ENCODE measurements around the gene DAZAP2.
A peak's percentile ranks its signal among the peaks of the same experiment; 100 is the strongest.
"Not testable (repeated sequence)": the region's sequence is repeated elsewhere in the genome, so short reads cannot be mapped to it uniquely, and the experiment has no call there.

The DAZAP2 gene

DNA sequence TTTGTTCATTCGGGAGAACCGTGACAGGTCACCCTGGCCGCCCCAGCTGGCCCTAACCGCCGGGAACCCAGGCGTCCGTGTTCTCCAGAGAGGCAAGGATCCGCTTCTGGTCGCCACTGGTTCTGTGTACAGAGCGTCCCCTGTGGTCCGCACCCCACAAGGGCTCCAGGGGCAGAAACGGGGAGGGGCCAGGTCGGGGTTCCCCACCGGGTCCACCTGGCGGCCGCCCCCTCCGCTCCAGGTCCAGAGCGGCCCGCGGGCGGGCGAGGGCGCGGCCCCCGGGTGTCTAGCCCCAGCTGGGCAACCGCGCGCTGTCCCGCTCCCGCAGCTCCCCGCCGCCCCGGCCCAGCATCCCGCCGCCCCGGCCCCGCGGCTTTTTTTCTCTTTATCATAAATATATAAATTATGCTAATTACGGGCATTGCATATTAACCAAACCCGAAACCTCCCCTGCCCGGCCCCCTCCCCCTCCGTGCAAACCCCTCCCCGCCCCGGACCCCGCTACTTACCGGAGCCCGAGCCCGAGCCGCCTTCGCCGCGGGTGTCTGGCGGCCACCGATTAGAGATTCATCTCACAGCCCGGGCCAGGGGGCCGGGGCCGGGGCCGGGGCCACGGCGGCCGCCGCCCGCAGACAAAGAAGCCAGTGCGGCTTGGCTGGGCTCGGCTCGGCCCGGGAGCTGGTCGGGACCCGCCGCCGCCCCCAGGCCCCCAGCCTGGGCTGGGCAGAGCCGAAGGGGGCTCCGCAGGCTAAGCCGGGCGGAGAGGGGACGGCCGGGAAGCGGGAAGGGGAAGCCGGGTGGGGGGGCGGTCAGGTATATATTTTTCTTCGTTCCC is 21.3 kb upstream of the DAZAP2 start:
- peak; percentile 35 for DNase-seq

DNA sequence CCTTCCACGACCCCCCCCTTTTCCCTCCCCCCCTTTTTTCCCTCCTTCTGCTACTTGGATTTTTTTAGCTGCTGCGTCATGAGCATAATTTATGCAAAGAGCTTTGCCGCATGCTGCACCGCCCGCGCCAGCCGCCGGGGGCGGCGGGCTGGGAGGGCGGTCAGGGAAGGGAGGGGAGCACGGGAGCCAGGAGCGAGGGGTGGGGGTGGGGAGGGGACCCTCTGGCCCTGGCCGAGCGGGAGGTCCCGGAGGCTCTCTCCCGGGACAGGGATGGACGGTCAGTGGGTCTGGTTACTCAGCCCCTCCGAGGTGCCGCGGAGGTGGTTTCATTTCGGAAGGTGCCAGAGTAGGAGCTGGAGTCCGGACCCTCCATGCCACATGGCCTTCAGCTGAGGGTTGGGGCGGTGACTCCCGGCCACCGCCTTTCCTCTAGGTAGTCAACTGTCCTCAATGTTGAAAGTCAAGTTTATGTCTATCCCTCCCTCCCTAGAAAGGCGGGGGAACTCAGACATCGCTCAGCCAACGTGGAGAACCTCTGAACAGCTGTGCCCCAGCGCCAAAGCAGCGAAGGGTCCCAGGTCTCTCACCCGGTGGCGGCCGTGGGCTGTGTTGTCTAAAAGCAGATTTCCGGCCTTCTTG is 20.5 kb upstream of the DAZAP2 start, which contains the start of gene POU6F1:
Gene POU6F1, minus strand, starts transcription at position 95 of the 639 bp plus-strand sequence. CDS start 11,226 bp downstream, outside the sequence.
- peak; percentile 78 for DNase-seq

DNA sequence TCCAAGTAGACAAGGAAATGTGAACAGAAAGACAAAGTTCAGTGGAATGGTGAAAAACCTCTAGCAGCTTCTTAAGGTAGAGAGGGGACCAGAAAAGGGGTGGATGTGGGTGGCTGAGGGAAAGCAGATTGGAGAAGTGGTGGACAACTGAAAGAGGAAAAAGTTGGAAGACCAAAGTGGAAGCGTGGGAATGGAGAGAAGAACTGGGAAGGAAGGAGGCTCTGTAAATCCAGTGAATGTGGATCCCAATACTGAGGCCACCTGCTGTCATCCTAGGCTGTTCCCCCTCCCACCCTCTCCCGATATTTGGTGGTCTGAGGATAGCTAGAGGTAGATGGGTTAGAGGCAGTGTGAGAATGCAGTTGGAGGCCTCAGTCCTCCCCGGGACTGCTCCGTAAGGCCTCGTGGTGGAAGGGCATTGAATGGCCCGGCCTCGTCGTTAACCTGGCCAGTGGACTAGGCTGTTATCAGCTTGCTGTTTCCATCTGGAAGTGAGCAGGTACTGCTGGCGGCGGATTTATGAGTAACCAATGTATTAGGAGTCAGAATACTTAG is 19.9 kb upstream of the DAZAP2 start:
- peak; percentile 28 for DNase-seq

DNA sequence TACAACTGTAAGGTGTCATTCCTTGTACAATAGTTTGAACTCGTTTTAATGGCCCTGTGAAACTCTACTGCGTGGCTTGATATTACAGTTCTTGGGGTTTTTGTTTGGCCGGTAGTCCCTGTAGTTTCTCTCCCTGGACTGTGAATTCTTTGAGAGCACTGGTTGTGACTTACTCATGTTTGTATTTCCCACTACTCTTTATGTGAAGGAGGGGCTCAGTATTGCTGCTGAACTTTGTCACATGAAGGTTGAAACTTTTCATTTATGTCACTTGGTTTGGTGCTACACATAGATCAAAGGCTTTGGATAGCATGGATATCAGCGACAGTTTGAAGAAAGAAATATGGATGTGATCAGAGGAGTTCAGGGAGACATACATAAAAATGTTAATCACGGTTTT is 19.3 kb upstream of the DAZAP2 start:
- no peak for DNase-seq

DNA sequence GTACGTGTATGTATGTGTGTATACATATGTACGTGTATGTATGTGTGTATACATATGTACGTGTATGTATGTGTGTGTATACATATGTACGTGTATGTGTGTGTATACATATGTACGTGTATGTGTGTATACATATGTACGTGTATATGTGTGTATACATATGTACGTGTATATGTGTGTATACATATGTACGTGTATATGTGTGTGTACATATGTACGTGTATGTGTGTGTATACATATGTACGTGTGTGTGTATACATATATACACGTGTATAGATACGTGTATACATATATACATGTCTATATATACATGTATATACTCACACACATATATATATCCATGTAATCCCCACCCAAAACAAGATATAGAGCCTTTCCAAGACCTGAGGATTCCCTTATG is 18.8 kb upstream of the DAZAP2 start:
- DNase-seq = not testable (repeated sequence)

DNA sequence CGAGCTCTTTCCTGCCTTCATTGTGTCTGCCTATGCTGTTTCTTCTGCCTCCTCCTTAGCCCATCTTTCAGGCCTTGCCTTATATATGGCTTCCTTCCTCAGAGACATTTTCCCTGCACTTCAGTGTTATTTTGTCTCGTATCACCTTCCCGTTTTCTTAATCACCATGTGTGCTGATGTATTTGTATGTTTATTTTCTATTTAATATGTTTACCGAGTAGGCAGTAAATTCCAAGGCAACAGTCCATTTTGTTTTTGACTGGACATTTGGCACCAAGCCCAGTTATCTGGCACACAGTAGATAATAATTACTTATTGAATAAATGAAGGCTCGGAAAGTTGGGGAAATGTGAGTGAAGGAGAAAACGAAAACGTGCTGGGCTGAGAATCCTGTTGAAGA is 16.2 kb upstream of the DAZAP2 start:
- no peak for DNase-seq

DNA sequence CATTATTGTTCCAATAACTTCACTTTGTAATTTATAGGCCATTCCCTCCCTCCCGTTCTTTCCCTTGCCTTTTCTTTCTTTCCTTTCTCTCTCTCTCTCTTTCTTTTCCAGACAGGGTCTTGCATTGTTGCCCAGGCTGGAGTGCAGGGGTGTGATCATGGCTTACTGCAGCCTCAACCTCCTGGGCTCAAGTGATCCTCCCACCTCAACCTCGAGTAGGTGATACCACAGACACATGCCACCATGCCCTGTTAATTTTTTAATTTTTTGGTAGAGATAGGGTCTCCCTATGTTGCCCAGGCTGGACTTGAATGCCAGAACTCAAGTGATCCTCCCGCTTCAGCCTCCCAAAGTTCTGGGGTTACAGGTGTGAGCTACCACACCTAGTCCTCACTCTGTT is 14.0 kb upstream of the DAZAP2 start:
- no peak for DNase-seq

DNA sequence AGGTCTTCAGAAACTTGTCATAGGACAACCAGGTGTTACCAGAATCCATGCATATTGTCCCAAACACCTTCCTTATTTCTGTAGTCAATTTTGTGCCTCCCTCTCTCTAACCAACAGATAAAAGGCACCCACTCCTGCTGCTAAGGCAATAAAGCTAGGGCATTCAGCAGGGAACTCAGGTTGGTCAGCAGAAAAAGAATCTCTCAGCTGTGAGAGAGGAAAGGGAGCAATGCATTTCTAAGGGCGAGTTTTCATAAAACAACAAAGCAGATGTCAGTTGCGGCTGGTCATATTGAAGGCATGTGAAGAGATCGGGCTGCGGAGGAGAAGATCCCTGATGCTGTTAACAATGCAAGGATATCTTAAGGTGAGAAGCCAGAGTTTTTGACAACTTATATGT is 13.4 kb upstream of the DAZAP2 start:
- no peak for DNase-seq

DNA sequence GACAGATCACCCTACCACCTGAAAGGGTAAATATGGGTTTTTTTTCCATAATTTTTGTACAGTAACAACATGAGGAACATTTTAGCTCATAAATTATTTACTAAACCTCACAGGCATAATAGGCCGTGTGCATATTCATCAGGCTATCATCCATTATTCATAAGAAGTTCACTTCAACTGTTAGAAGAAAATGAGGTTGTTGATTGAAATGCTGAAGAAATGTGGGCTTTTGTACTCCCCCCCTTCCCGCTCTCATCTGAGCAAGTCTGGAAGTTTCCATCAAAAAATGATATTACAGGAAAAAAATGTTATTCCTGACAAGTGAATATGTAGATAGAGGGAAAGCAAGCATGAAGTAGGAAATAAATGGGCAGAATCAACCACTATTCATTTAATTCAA is 12.9 kb upstream of the DAZAP2 start:
- DNase-seq = no peak

DNA sequence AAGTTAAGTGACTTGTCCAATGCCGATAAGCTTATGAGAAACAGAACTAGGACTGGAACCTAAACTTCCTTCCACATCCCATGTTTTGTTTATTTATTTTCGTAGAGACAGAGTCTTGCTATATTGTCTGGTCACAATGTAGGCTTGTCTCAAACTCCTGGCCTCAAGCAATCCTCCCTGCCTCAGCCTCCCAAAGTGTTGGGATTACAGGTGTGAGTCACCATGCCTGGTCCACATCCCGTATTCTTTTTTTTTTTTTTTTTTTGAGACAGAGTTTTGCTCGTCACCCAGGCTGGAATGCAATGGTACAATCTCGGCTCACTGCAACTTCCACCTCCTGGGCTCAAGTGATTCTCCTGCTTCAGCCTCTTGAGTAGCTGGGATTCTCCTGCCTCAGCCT is 11.5 kb upstream of the DAZAP2 start:
- DNase-seq = not testable (repeated sequence)

DNA sequence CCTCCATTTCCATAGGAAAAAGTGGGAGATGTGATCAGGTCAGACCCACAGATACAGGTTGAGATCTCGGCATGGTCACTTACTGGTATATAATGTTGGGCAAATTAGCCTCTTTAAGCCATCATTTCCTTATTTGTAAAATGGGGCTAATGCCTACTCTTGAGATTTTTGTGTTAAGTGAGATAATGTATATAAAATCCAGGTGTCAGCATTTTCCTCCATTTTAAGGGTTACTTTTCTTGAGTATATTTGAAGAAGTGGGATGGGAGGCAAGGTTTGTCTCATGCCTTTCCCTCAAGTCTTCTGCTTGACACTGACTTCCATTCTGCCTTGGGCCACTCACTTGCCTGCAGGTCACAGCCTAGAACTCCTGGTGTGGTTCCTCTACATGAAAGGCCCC is 10.7 kb upstream of the DAZAP2 start:
- no peak for DNase-seq

DNA sequence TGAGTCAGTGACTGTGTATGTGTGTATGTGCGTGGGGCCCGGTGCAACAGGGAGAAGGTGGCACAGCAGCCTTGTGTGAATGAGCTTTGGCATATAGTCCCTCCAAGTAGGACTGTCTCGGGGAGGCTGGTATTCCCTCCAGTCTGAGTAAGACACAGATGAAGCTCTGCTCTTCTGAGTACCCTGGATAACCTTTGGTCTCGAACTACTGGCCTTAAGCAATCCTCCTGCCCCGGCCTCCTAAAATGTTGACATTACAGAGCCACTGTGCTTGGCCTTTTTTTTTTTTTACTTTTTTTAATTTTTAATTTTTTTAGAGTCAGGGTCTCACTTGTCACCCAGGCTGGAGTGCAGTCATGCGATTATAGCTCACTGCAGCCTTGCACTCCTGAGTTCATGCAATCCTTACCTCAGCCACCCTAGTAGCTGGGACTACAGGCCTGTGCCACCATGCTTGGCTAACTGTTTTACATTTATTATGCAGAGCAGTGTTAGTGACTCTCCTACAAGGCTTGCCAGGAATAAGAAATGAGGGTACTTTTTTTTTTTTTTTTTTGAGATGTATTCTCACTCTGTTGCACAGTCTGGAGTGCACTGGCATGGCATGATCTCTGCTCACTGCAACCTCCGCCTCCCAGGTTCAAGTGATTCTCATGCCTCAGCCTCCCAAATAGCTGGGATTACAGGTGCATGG is 9.4 kb upstream of the DAZAP2 start:
- no peak for DNase-seq

DNA sequence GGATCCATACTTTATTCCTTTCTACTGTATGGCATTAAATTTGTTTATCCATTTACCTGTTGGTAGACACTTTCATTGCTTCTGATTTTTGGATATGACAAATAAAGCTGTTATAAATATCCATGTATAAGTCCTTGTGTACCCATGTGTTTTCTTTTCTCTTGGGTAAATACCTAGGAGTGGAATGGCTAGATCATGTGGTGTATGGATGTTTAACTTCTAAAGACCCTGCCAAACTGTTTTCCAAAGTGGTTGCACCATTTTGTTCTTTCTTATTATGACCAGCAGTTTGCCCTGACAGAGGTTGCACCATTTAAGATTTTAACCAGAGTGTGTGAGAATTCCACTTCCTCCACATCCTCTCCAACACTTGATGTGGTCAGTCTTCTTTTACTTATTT is 6.0 kb upstream of the DAZAP2 start:
- no peak for DNase-seq

DNA sequence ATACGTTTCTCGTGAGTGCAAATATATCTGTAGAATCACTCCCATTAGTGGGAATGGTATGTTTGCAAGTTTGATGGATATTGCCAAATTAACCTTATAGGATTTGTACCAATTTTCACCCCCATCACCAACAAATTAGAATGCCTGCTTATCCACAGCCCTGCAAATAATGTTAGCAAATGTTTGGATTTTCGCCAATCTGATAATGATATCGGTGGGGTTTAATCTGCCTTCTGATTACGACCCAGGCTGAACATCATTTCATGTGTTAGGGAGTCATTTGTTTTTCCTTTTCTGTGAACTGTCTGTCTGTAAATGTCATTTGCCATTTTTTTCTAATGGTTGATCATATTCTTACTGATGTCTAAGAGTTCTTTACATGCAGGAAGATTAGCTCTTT is 4.1 kb upstream of the DAZAP2 start:
- DNase-seq = no peak

DNA sequence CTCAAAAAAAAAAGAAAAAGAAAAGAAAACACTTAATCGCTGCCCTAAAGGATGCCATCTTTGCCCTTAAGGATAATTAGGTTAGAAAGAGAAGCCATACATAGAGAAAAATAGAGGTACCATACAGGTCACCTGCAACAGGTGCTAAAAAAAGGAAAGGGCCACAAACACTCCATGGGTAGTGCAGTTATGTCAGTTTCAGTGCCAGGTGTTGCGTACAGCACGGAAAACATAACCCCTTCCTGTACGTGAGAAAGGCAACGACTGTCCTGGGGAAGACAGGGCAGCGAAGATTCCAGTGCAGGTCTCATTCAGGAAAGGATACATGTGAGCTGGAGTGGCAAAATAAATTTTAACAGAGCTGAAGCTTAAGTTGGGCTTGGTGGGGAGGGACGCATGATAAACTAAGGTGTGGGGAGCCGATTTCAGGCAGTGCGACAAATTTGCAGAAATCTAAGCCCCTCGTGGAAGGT is 553 bp upstream of the DAZAP2 start:
- peak; percentile 57 for DNase-seq

DNA sequence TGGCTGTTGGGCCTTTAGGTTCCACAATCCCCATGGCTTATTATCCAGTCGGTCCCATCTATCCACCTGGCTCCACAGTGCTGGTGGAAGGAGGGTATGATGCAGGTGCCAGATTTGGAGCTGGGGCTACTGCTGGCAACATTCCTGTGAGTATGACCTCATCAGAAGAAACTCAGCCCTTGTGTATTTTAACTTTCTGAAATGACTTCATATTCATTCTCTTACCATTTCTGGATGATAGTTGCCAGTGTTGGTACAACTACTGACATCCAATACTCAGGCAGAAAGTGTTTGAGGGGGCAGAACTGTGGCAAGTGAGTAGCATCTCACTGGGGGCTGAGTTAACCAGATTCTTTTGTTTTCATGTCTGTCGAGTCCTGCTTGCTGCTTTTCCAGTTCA is 2.3 kb downstream of the DAZAP2 start:
- DNase-seq = no peak

DNA sequence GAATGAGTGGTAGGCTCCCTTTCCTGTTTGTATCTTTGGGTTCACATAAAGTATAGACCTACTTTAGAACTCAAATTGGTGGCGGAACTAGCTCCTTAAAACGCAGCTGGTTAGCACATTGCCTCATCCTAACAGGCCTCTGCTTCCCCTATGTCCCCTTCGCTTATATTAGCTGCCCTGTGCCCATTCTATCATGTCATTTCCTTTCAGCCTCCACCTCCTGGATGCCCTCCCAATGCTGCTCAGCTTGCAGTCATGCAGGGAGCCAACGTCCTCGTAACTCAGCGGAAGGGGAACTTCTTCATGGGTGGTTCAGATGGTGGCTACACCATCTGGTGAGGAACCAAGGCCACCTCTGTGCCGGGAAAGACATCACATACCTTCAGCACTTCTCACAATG is 3.5 kb downstream of the DAZAP2 start:
- DNase-seq = no peak

DNA sequence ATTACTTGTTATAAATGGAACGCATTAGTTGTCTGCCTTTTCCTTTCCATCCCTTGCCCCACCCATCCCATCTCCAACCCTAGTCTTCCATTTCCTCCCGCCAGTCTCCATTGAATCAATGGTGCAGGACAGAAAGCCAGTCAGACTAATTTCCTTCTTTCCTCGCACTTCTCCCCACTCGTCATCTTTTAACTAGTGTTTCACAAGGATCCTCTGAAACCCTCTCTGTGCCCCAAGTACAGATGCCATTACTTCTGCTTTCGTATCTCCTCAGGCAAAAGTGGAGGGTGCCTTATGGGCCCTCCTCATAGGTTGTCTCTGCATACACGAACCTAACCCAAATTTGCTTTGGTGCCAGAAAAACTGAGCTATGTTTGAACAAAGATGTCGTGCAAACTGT is 4.2 kb downstream of the DAZAP2 start:
- no peak for DNase-seq

DNA sequence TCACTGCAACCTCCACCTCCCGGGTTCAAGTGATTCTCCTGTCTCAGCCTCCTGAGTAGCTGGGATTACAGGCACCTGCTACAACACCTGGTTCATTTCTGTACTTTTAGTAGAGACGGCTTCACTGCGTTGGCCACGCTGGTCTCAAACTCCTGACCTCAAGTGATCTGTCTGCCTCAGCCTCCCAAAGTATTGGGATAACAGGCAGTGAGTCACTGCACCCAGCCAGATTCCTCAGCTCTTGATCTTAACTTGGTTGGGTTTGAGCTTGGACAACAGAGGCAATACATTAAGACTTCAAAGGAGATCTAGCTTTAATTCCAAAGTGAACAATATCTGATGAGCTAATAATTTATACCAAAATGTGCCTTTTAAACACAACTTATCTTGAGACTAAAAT is 5.6 kb downstream of the DAZAP2 start:
- DNase-seq = no peak

DNA sequence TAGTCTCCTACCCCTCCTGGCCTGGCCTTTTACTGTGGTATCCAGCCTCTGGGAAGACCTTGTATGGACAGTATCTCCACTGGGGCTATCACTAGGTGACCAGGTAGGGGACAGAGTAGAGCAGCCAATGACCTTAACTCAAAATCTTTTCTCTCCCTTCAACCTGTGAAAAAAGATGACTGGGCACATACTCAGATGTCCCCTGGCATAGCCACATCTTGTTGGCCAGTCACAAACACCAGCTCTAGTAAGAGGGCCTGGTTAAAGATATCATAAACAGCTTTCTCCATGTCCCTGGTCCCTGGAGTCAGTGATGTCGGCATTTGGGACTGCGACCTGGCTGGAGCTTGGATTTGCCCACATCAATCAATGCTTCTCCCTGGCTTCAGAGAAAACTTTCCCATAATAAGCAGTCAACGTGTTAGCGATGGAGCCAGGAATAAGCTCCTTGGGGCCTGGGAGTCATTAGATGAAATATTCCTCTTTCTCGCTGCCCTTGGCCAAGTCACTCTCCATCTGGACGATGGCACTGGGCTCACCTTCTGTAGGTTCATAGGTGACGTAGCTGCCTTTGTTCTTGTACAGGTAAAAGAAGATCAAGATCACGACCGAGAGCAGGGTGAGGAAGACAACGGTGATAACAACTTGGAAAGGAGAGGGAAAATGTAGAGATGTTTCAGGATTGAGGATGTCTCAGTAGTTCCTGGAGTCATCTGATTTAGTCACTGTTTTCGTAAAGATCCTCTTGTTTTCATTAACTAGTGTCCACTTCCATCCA is 7.0 kb downstream of the DAZAP2 start:
- no peak for DNase-seq

DNA sequence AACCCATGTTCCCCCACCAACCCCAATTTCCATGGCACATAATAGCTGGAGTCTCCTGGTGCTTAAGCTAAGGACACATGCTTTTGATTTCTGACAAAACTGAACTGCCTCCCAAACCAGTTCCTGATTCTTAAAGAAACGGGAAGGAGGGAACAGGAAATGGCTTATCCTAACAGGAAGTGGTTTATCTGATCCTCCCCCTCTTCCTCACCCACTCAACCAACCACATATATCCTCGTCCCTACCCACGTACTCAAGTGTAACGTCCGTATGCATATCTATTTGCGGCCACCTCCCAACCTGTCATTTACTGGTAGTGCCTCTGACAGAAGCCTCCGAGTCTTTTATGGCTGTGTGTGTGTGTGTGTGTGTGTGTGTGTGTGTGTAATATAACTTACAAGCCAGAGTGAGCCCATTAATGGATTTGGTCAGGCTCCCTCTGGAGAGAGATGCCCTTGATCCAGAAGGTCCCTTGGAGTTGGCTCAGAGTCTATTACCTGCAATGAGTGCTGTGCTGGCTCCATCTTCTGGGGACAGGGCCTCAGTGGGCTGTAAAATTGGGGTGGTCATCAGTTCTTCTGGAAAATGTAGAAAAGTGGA is 7.7 kb downstream of the DAZAP2 start:
- DNase-seq = no peak

DNA sequence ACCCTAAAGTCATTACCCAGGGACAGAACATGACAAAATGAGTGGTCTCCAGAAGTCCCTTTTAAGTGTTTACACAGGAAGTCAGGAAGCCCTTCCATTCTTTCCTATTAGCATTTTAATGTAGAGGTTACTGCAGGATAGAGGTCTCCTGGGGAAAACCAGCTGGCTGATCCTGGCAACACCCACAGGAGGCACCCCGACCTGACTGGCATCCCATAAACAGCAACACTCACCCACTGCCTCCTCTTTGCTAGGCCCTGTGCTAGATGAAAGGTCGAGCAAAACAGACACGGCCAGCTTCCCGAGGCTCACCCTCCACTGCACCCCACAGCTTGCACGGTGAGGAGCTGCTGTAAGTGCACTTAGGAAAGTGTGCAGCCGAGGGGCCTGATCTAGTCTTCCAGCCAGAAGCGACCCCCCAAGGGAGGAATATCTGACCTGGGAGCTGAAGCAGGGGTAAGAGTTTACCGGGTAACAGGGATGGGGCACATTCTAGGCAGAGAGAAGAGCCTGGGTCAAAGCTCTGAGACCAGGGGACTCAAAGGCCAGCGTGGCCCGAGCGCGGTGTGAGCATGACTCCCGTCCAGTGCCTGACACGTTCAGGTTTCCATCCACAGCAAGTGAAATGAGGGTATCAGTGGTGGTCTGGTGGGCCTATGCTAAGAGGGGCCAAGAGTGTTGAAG is 9.0 kb downstream of the DAZAP2 start:
- no peak for DNase-seq
